ENCODE data around the gene FGF4.

FGF4 gene, protein sequence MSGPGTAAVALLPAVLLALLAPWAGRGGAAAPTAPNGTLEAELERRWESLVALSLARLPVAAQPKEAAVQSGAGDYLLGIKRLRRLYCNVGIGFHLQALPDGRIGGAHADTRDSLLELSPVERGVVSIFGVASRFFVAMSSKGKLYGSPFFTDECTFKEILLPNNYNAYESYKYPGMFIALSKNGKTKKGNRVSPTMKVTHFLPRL

GRCh38 chr11:69775163-69775755 is at the start of gene FGF4:
Gene FGF4, minus strand, starts transcription at chr11:69775341. Its CDS starts 257 bp downstream, at chr11:69775084.
- DNase-seq = no peak

DNA sequence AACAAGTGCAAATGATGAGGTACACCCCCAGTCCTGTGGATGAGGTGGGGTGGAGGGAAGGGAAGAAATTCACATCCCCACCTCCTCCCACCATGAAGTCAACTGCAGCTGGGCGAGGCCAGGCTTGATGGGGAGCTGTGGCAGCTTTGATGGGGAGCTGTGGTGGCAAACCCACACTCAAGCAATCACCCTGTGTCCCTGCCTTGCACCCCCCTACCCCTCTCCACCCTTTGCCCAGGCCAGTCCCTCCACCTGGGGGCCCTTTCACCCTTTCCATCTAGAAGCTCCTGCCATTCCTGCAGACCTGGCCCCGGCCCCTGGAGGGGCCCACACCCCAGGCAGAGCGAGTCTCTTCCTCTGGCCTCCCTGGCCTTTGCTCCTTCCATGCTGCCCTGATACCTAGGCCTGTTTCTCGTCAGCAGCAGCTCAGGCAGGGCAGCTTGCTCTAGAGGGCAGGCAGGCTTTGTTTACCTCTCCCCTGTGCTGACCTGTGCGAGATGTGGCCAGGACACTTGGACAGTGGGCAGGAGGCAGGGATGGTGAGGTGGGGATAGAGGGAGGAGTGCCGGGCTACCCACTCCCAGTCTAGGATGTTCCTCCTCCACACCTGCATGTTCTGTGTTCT is 48.6 kb upstream of the FGF4 start:
- no peak for DNase-seq

DNA sequence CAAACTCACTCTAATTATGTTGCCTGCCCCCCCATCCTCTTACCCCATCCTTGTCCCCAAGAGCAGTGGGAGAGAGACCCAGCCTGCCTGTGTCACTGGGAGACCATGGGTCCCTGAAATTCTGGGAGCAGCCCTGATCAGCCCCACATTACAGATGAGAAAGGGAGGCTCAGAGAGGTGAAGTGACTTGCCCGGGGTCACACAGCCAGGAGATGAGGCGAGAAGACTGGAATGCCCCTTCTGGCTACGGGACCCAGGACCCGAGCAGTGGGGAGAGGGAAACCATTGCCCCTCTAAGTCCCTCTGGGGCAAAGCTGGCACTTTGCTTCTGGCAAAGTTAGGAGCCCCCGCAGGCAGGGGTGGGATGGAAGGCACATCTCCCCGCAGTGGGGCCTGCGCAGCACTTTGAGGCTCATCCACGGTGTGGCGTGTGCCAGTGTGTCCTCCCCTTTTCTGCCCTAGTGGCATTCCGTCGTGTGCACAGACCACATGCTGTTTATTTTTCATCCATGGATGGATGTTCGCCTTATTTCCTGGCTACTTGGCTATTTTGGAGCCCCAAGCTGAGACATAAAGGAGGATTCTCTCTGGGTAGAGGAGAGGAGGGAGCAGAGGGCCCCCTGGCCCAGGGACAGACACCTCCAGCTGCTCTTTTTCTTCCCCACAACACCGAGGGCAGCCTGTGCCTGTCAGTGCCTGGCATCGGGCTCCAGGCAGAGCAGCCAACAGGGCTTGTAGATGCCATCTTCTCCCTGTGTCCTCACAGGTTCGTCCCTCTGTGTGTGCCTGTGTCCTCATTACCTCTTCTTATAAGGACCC is 47.7 kb upstream of the FGF4 start:
- DNase-seq = no peak

GRCh38 chr11:69821511-69822040 is 46.4 kb upstream of the FGF4 start:
- no peak for DNase-seq

DNA sequence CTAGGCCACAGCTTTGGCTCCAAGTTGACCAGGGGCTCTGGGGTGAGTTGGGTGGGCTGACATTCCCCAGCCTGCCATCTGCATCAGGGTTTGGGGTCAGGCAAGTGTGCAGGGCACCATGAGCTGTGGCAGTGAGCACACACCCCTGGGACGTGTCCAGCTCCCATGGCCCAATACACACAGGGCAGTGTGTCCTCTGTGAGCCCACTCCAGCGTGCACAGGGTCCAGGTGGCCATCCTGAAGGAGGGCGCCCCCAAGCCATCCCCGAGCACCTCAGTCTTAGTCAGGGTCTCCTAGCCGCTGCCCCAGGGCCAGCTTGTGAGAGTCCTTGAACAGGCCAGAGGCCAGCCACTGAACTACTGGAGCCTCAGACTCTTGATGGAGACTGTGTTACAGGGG is 45.3 kb upstream of the FGF4 start:
- no peak for DNase-seq

GRCh38 chr11:69819541-69820070 is 44.5 kb upstream of the FGF4 start:
- no peak for DNase-seq

- no peak for DNase-seq
These were observed 43.7 kb upstream of the FGF4 start, which contains the start of gene FGF3 for GRCh38 chr11:69818603-69819441. Gene FGF3, minus strand, starts transcription at chr11:69819416. Its CDS starts 483 bp downstream, at chr11:69818933.

GRCh38 chr11:69818231-69818602 is 43.1 kb upstream of the FGF4 start:
- no peak for DNase-seq

GRCh38 chr11:69817265-69818230 is 42.4 kb upstream of the FGF4 start:
- no peak for DNase-seq

DNA sequence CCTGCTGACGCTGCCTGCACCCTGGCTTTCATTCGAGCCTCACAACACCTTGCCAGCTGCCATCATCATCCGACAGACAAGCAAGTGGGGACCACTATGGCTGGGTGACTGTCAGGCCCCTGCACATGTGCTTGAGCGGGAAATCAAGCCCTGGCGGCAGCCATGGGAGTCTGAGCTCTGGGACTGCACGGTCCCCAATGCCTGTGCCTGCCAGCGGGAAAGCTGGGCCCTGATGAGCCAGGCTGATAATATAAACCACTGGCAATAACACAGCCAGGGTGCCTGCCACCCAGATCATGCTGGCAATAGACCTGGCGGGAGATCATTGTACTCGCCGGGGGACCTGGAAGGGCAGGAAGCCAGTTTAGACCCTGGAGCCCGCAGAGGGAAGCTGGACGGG is 41.5 kb upstream of the FGF4 start:
- no peak for DNase-seq

DNA sequence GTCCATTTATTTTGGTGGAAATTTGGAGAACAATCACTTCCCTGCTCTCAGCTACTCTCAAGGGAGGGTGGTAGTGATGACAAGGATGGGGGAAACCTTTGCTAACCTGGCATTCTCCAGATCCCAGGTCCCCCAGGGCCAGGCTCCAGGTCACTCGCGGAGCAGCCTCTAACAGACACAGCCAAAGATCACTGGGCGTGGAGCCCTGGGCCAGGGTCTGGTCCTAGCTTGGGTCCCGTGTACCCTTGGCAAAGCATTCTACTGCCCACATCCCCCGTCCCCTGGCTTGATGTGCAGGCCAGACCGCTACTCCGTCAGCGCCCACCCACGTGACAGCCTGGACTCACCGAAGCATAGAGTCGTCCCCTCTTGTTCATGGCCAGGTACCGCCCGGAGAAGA is 40.8 kb upstream of the FGF4 start:
- no peak for DNase-seq

DNA sequence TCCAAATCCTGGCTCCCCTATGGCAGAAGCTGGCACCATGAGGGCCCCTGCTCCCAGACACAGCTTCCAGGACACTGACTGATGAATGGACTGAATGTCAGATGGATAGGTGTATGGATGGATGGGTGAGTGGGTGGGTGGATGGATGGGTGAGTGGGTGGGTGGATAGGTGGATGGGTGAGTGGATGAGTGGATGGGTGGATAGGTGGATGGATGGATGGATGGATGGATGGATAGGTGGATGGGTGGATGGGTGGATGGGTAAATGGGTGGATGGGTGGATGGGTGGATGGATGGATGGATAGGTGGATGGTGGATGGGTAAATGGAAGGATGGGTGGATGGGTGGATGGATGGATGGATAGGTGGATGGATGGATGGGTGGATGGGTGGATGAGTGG is 39.8 kb upstream of the FGF4 start:
- no peak for DNase-seq

DNA sequence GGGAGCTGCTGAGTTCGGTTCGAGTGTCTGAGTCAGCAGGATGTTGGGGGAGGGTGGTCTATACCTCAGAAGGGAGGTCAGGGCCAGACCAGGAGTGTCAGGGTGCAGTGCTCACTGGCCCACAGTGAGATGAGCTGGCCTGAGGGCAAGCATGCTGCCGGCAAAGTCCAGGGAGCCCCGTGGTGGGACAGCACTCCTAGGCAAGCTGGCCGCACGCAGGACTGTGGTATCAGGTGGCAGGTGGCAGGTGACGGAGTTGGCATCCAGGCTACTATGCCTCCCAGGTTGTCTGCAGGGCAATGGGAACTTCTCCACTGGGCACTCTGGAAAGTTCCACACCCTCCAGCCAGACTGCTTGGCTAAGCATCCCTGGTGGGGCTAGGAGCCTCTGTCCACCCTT is 39.3 kb upstream of the FGF4 start:
- no peak for DNase-seq

- DNase-seq = no peak
These were observed 38.7 kb upstream of the FGF4 start for GRCh38 chr11:69813839-69814238.

- no peak for DNase-seq
These were observed 37.8 kb upstream of the FGF4 start for GRCh38 chr11:69812946-69813345.

DNA sequence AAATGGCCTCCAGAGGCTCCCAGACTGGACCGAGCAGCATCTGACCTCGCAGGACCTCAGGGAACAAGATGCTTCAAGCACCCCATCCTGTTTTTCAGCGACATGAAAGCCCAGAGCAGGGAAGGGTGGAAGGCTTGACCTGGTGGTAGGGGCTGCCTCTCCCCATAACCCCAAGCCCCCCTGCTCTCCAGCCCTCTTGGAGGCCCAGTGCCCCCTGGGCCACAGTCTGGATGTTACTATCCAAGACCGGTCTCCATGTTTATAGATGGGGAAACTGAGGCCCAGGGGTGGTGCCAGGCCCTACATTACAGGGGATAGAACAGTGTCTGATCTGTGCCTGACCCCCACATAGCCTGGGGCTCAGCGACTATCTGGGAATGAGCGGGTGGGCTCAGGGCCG is 37.1 kb upstream of the FGF4 start:
- no peak for DNase-seq

DNA sequence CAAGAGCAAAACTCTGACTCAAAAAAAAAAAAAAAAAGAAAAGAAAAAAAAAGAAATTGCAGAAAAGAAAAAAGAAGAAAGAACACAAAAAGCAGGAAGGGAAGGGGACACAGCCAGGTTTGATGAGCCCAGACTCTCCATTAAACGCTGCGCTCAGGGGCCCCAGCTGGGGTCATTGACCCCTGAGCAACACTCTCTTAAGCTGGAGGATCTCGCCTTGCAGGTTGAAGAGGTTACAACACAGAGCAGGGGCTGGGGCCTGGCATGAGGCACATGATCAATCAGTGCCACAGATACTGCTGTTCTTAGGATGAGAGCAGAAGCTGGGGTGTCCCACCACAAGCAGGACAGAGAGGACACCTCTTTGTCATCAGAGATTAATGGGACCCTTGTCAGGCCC is 36.3 kb upstream of the FGF4 start:
- no peak for DNase-seq

DNA sequence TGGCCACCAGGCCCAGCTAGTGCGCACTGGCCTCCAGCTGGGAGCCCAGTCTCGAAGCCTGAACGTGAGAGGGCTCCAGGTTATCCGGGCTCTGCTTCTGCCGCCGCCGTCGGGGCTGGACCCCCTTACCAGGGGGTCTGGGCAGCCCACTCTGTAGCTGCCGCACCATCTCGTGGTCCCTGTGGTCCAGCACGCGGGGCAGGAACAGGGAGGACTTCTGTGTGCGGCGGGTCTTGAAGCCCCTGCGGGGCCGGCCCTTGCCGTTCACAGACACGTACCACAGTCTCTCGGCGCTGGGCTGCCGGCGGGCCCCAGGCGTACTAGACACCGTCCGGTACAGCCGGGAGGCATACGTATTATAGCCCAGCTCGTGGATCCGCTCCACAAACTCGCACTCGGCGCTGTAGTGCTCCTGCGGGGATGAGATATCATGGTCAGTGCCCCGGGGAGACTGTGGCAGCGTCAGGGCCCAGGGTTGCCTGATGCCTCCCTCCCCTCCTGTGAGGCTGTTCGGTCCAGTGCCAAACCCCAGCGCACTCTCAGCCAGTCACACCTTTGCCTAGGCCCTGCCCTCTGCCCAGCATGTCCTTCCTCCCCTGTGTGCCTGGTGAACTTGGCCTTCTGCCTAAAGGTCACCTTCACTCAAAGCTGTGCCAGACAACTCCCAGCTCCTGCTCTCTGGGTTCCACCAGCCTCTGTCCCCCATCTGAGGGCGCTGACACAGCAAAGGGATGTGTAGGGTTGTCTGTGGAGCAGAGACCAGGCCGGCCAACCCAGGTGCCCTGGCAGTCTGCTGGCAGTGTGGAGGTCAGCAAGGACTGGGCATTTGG is 35.4 kb upstream of the FGF4 start:
- DNase-seq = no peak

- DNase-seq = no peak
These were observed 33.5 kb upstream of the FGF4 start for GRCh38 chr11:69808667-69809086.
